GM19043 (cell line): Measurements from ENCODE around the gene LRRC73.
"Not testable (repeated sequence)": the region's sequence is repeated elsewhere in the genome, so short reads cannot be mapped to it uniquely, and the experiment has no call there.

Experiments
- ATAC-seq: cut with Tn5 transposase; IDR thresholded peaks from one replicate; pipeline ENCODE4 v1.9.1; 2021; ENCODE audit warnings: low read depth; ENCODE audit not compliant: unreplicated experiment

The LRRC73 gene, protein sequence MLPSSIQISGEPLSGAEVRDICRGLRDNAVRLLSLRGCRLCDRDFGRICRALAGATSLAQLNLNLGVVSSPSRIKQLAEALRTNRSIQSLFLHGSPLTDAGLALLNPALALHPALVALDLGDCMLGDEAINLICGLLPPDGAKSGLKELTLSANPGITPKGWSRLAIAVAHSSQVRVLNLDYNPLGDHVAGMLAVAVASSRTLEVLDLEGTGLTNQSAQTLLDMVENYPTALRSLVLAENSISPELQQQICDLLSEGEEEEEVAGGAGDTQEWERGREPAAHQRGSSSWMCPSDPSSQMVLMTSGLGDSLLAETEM

GRCh38 chr6:43509984-43510826 lies at the start of gene LRRC73:
Gene LRRC73, minus strand, starts transcription at chr6:43510346. Its CDS starts 561 bp downstream, at chr6:43509785.
- ATAC-seq: peak; percentile 67

DNA sequence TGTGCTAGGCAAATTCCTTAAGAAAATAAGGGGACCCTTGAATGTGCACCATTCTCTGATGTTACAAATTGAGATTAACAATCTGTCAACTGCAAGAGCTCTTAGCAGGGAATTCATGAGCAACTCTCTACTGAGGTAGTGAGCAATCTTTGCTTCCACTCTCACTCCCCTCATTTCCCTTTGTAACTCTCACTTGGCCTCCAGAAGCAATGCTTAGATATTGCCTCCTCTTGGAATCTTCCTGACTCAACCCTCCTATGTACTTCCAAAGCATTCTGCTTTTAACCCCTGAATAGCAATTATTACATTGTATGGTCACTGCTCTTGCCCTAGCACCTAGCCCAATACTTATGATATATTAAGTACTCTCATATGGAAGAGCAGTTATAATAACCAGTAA lies 49.2 kb upstream of the LRRC73 start:
- ATAC-seq: no peak

DNA sequence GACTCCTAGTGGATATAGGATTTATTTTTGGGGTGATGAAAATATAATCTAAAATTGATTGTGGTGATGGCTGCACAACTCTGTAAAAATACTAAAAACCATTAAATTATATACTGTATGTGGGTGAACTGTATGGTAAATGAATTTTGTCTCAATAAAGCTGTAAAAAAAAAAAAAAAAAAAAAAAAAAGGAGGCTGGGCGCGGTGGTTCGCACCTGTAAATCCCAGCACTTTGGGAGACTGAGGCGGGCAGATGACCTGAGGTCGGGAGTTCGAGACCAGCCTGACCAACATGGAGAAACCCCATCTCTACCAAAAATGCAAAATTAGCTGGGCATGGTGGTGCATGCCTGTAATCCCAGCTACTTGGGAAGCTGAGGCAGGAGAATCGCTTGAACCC lies 47.5 kb upstream of the LRRC73 start:
- not testable (repeated sequence) for ATAC-seq

DNA sequence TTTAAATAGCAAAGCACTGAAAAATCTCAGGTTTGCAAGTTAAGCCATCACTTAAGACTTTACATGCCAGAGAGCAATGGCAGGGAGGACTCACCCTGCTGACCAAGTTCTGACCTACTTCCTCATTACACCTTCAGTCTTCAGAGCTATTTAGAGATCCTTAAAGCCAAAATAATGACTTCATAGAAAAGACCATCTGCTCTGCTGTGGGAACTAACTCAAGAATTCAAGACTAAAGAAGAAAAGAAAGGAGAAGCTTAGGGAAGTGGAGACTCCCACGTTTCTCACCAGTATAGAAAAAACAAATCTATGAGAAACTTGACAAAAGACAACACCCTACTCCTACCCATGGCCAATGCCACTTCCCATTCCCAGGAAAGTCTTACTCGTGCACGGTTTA lies 37.1 kb upstream of the LRRC73 start:
- ATAC-seq: no peak

GRCh38 chr6:43544461-43544860 lies 34.3 kb upstream of the LRRC73 start:
- ATAC-seq: no peak

GRCh38 chr6:43541774-43542471 lies 31.8 kb upstream of the LRRC73 start:
- no peak for ATAC-seq

- ATAC-seq: no peak
Observed at GRCh38 chr6:43540507-43540906, 30.4 kb upstream of the LRRC73 start.

- not testable (repeated sequence) for ATAC-seq
Observed at GRCh38 chr6:43539409-43539808, 29.3 kb upstream of the LRRC73 start.

- not testable (repeated sequence) for ATAC-seq
Observed at GRCh38 chr6:43538986-43539385, 28.8 kb upstream of the LRRC73 start.

DNA sequence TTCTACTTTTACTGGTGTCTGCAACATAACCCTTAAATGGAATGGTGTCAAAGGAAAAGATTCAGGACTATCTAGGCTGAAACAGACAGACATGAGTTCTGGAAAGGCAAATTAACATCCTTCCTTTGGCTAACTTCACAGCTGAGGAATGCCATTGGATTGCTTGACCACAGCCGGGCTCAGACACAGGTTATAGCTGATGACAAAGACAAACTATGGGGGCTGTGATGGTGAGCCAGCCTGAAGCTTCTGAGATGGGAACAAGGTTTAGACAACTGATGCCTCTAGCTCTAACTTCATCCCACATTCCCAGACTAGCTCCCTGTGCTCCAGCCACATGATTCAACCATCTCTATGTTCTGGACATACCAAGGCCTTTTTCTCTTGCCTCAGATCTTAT lies 22.1 kb upstream of the LRRC73 start:
- ATAC-seq: no peak

- ATAC-seq: no peak
Observed at GRCh38 chr6:43524483-43524961, 14.4 kb upstream of the LRRC73 start.

DNA sequence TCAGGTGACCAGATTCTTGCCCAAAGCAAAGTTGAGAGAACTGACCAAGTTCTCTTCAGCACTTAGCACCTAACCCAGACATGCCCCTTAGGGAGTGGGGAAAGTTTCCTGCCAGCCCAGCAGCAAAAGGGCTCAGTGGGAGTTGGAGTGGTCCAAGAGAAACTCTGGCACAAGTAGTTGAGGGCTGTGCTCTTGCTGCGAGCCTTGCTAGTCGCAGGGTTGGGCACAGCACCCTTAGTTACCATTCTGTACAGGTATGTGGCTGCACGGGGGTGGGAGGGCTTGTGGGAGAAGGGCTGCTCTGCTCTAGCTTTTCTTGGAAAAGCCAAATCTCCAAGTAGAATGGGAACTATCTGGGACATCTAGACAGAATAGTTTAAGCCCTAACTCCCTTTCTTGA lies 13.1 kb upstream of the LRRC73 start:
- no peak for ATAC-seq

DNA sequence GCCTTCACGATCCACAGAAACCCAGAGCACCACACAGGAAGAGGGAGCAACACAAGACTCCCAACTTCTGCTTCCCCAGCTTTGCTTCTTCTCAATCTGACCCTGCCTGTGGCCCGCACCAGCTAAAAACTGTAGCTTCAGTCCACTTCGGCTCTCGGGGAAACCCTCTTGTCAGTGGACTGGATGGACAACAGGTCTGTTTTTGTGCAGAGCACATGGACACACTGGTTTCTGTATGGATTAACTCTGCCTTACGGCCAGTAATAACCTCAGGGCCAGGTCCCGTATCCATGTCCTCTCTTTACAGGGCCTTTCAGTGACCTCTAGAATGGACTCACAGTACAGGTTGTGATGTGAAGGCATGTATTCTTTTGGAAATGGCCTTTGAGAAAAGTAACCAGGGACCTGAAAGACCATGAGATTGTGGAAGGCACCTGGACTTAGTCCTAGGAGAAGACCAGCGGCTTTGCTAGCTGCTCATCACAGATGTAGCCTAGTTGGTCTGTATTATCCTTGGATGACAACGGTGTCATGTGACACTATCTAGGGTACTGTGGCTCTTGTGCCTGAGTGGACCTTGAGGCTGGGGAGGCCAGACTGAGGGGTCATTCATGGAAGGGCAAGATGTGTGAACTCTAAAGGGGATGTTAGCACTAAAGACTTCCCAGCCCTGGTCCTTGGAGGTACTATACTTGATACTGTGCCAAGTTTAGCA lies 12.6 kb upstream of the LRRC73 start:
- ATAC-seq: no peak

DNA sequence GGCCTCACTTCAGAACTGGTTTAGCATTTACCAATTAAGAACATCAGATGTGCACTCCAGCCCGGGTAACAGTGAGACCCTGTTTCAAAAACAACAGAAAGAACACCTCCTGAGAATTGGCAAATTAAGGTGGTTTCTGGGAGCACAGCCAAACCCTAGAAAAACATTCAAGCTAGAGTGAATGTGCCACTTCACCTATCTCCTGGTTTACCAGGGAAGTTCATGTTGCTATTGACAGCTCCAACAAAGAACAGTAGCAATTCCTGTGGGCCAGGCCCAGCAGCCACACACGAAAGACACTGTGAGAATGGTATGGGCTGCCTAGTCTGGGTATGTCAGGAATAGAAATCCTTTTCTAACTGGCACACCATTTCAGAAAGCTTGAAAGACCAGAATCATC lies 11.7 kb upstream of the LRRC73 start:
- ATAC-seq: no peak

- no peak for ATAC-seq
Observed at GRCh38 chr6:43520097-43520496, 10.0 kb upstream of the LRRC73 start.

GRCh38 chr6:43517505-43518357 lies 7.6 kb upstream of the LRRC73 start:
- ATAC-seq: no peak

- peak; percentile 92 for ATAC-seq
Observed at GRCh38 chr6:43516697-43517504, 6.8 kb upstream of the LRRC73 start, which contains the start of the genes POLR1C and YIPF3. Gene POLR1C, plus strand, starts transcription at chr6:43517089. Its CDS starts 21 bp downstream, at chr6:43517110. Gene YIPF3, minus strand, starts transcription at chr6:43516926. Its CDS starts 119 bp downstream, at chr6:43516807.

DNA sequence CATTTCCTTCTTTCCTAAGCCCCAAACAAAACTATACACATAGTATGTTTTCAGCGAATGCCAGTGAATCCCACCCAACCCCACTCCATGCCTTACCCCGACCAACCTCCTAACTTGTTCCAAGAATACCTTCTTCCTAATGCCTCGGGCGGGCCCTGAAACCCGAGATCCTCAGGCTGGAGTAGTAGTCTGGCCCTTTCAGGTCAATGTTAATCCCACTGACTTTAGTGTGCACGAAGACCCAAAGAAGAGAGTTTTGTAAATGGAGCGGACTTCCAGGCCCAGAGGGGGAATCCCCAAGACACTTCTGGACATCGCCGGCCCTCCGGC lies 6.2 kb upstream of the LRRC73 start:
- no peak for ATAC-seq

DNA sequence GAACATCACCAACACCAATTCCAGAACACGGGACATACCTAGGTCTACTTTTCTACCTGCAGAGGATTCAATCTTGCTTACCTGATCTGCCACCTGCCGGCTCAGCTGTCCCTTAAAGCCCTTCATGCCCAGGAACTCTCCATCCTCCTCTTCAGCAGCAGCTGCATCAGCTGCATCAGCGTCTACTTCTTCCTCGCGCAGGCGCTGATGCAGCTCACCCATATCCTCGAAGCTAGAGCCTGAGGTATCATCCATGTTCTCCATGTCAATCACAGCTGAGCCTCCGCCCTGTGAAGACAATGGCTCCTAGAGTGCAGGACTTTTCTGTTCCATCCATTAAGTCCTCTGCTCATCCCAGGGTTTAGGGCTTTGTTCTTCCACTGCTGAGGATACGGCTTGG lies 5.7 kb upstream of the LRRC73 start:
- no peak for ATAC-seq
